IMR-90 (cell line): ENCODE results near the gene MAP7D1. TPM values are rescaled to one million over a fixed set of nuclear protein-coding genes. Genes with fewer than 3 reads are reported as not detected.
A peak's percentile ranks its signal among the peaks of the same experiment; 100 is the strongest.

Experiments used
- ATAC-seq: fragments of 200-7000 bp; cut with Tn5 transposase; 2 replicates; pipeline ENCODE4 v1.9.1; 2020; ENCODE audit warnings: low read depth, mild to moderate bottlenecking, moderate library complexity
- BruUV-seq: library from RNA; stranded (reverse); fragments of 400-500 nt; replicated peaks from 2 replicates; lab custom pipeline; 2021; lab: Mats Ljungman, UMichigan
- CTCF ChIA-PET: fragments of 300-600 bp; formaldehyde crosslinking; extraction: SDS; loops from one replicate; lab custom pipeline; 2021; ENCODE audit warnings: antibody characterized with exemption; lab: Yijun Ruan, JAX
- POLR2A ChIA-PET: fragments of 300-600 bp; sonication (Branson Sonifier 250); formaldehyde crosslinking; loops from one replicate; lab custom pipeline; 2022; ENCODE audit warnings: antibody characterized with exemption; ENCODE audit not compliant: unreplicated experiment; lab: Charles Lee
- DNase-seq: peaks from one replicate; pipeline ENCODE4 v3.0.0; 2013
- H2AFZ ChIP-seq: replicated peaks from 2 replicates; pipeline ENCODE3; 2013; ENCODE audit warnings: low read length, mild to moderate bottlenecking; ENCODE audit not compliant: poor library complexity
- H2AK5ac ChIP-seq: 2 replicates; pipeline ENCODE4 v1.6.1; 2013; ENCODE audit warnings: low read depth, low read length, inconsistent platforms
- H2AK9ac ChIP-seq: replicated peaks from 2 replicates; pipeline ENCODE3; 2013; ENCODE audit warnings: mild to moderate bottlenecking, low read depth, low read length, moderate library complexity; ENCODE audit not compliant: poor library complexity
- H2BK120ac ChIP-seq: 2 replicates; pipeline ENCODE4 v1.6.1; 2013; ENCODE audit warnings: low read depth, low read length, inconsistent platforms
- H2BK15ac ChIP-seq: 3 replicates; pipeline ENCODE4 v1.6.1; 2013; ENCODE audit warnings: low read depth, low read length, inconsistent platforms
- H2BK20ac ChIP-seq: 2 replicates; pipeline ENCODE4 v1.6.1; 2013; ENCODE audit warnings: low read depth, mild to moderate bottlenecking, inconsistent platforms, low read length, moderate library complexity
- H2BK5ac ChIP-seq: 2 replicates; pipeline ENCODE4 v1.6.1; 2013; ENCODE audit warnings: mild to moderate bottlenecking, low read depth, low read length, inconsistent platforms; ENCODE audit not compliant: poor library complexity, severe bottlenecking
- H3K14ac ChIP-seq: replicated peaks from 2 replicates; pipeline ENCODE4 v1.6.1; 2013; ENCODE audit warnings: low read depth, low read length, inconsistent platforms
- H3K18ac ChIP-seq: 2 replicates; pipeline ENCODE4 v1.6.1; 2013; ENCODE audit warnings: low read depth, low read length, control low read depth
- H3K23ac ChIP-seq: 2 replicates; pipeline ENCODE4 v1.6.1; 2013; ENCODE audit warnings: low read depth, low read length, inconsistent platforms
- H3K27ac ChIP-seq: 2 replicates; pipeline ENCODE4 v1.5.1; 2013; ENCODE audit warnings: mild to moderate bottlenecking, control low read depth, low read length; ENCODE audit not compliant: insufficient read depth
- H3K27me3 ChIP-seq: 2 replicates; pipeline ENCODE4 v1.6.1; 2013; ENCODE audit warnings: low read length; ENCODE audit not compliant: control insufficient read depth, insufficient read depth
- H3K36me3 ChIP-seq: 2 replicates; pipeline ENCODE4 v1.6.1; 2013; ENCODE audit warnings: low read length, mixed read lengths; ENCODE audit not compliant: control insufficient read depth, insufficient read depth
- H3K4ac ChIP-seq: 2 replicates; pipeline ENCODE4 v1.6.1; 2013; ENCODE audit warnings: low read depth, low read length, inconsistent platforms
- H3K4me1 ChIP-seq: 2 replicates; pipeline ENCODE4 v1.6.1; 2013; ENCODE audit warnings: low read length, mixed read lengths; ENCODE audit not compliant: control insufficient read depth, insufficient read depth
- H3K4me2 ChIP-seq: 2 replicates; pipeline ENCODE4 v1.6.1; 2013; ENCODE audit warnings: low read depth, mild to moderate bottlenecking, control low read depth, low read length, moderate library complexity
- H3K4me3 ChIP-seq: 2 replicates; pipeline ENCODE4 v1.5.1; 2013; ENCODE audit warnings: low read depth, mild to moderate bottlenecking, control low read depth, low read length, moderate library complexity; ENCODE audit not compliant: insufficient read depth
- H3K56ac ChIP-seq: 2 replicates; pipeline ENCODE4 v1.6.1; 2013; ENCODE audit warnings: low read length, inconsistent platforms; ENCODE audit not compliant: insufficient read depth; ENCODE audit errors: extremely low read depth
- H3K79me1 ChIP-seq, 2 experiments: 2 replicates each; pipeline ENCODE4 v1.6.1; 2013; ENCODE audit warnings: low read length in 2 of 2, inconsistent platforms in 1 of 2, low read depth in 1 of 2
- H3K9ac ChIP-seq: 2 replicates; pipeline ENCODE4 v1.6.1; 2013; ENCODE audit warnings: low read depth, low read length, control low read depth
- H3K9me1 ChIP-seq: 2 replicates; pipeline ENCODE4 v1.6.1; 2013; ENCODE audit warnings: low read length, inconsistent platforms; ENCODE audit not compliant: insufficient read depth
- H3K9me3 ChIP-seq: 2 replicates; pipeline ENCODE4 v1.6.1; 2013; ENCODE audit warnings: low read length; ENCODE audit not compliant: control insufficient read depth, insufficient read depth
- H4K20me1 ChIP-seq: 2 replicates; pipeline ENCODE4 v1.6.1; 2013; ENCODE audit warnings: low read length, inconsistent platforms; ENCODE audit not compliant: insufficient read depth
- H4K5ac ChIP-seq: 2 replicates; pipeline ENCODE4 v1.6.1; 2013; ENCODE audit warnings: mild to moderate bottlenecking, low read depth, low read length, control low read depth
- H4K8ac ChIP-seq, 2 experiments: 2 replicates each; pipeline ENCODE4 v1.6.1; 2013; ENCODE audit warnings: low read depth in 2 of 2, low read length in 2 of 2, control low read depth in 1 of 2, inconsistent platforms in 1 of 2
- H4K91ac ChIP-seq: 2 replicates; pipeline ENCODE4 v1.6.1; 2013; ENCODE audit warnings: low read depth, low read length, inconsistent platforms; ENCODE audit not compliant: insufficient read depth
- BHLHE40 ChIP-seq: fragments of 150-350 bp; IDR thresholded peaks from 2 replicates; pipeline ENCODE4 v1.6.1; 2016; ENCODE audit warnings: mild to moderate bottlenecking, low read depth, low read length
- CEBPB ChIP-seq: IDR thresholded peaks from 2 replicates; pipeline ENCODE4 v1.6.1; 2012; ENCODE audit warnings: low read depth, low read length, improper control_type of control experiment
- CHD1 ChIP-seq: IDR thresholded peaks from 2 replicates; pipeline ENCODE4 v1.6.1; 2012; ENCODE audit warnings: low read depth, low read length, improper control_type of control experiment
- CTCF ChIP-seq: conservative IDR thresholded peaks from 2 replicates; pipeline ENCODE4 v1.5.1; 2012; ENCODE audit warnings: mild to moderate bottlenecking, low read depth, low read length, improper control_type of control experiment
- ELK1 ChIP-seq: fragments of 150-350 bp; IDR thresholded peaks from 2 replicates; pipeline ENCODE4 v1.6.1; 2016; ENCODE audit warnings: low read depth, mild to moderate bottlenecking, low read length, moderate library complexity, borderline replicate concordance
- FOS ChIP-seq: fragments of 150-350 bp; IDR thresholded peaks from 2 replicates; pipeline ENCODE4 v1.6.1; 2016; ENCODE audit warnings: low read depth, low read length
- MXI1 ChIP-seq: IDR thresholded peaks from 2 replicates; pipeline ENCODE4 v1.6.1; 2012; ENCODE audit warnings: low read depth, mild to moderate bottlenecking, low read length, moderate library complexity, borderline replicate concordance
- NFE2L2 ChIP-seq: fragments of 150-350 bp; IDR thresholded peaks from 2 replicates; pipeline ENCODE4 v1.6.1; 2016; ENCODE audit warnings: low read depth, mild to moderate bottlenecking, low read length
- POLR2A ChIP-seq: IDR thresholded peaks from 2 replicates; pipeline ENCODE4 v1.6.1; 2012; ENCODE audit warnings: mild to moderate bottlenecking, low read depth, low read length
- RAD21 ChIP-seq: IDR thresholded peaks from 2 replicates; pipeline ENCODE4 v1.6.1; 2012; ENCODE audit warnings: low read length, improper control_type of control experiment
- RCOR1 ChIP-seq: IDR thresholded peaks from 2 replicates; pipeline ENCODE4 v1.6.1; 2012; ENCODE audit warnings: mild to moderate bottlenecking, low read length, improper control_type of control experiment; ENCODE audit not compliant: insufficient replicate concordance
- RFX5 ChIP-seq: IDR thresholded peaks from 2 replicates; pipeline ENCODE4 v1.8.0; 2012; ENCODE audit warnings: low read depth, mild to moderate bottlenecking, low read length, moderate library complexity
- SMC3 ChIP-seq: fragments of 150-350 bp; IDR thresholded peaks from 2 replicates; pipeline ENCODE4 v1.6.1; 2016; ENCODE audit warnings: low read depth, mild to moderate bottlenecking, antibody characterized with exemption, low read length, moderate library complexity
- USF2 ChIP-seq: fragments of 150-350 bp; IDR thresholded peaks from 2 replicates; pipeline ENCODE4 v1.6.1; 2017; ENCODE audit warnings: mild to moderate bottlenecking, antibody characterized with exemption, low read length, low read depth
- WGBS, 2 experiments: methylation state at CpG; one replicate each; pipeline versions ENCODE4 v1.1.5 to v1.1.7; 2013; ENCODE audit warnings: missing lambda C conversion rate in 2 of 2; ENCODE audit not compliant: insufficient read length in 1 of 2; ENCODE audit errors: extremely low coverage in 2 of 2; 5-methylcytosine and 5-hydroxymethylcytosine counted together
- dilution Hi-C: fragments of 300-500 bp; cut with HindIII; formaldehyde crosslinking; loops from one replicate; pipeline ENCODE4 v1.14.3; 2018; ENCODE audit warnings: low sequenced_read_pairs; ENCODE audit not compliant: unreplicated experiment
- in situ Hi-C: fragments of 300-500 bp; cut with MboI; formaldehyde crosslinking; loops from 3 replicates; pipeline ENCODE4 v1.14.3; 2019; ENCODE audit warnings: low sequenced_read_pairs, inconsistent platforms, mixed read lengths
- intact Hi-C: fragments of 100-400 bp; cut with micrococcal nuclease; formaldehyde crosslinking; loops from 2 replicates; pipeline ENCODE4 v1.10.0; 2022
- polyA plus RNA-seq, 3 experiments: library from polyadenylated mRNA; depleted of rRNA; stranded (reverse); fragments of >200 nt; gene quantifications; 2 replicates each; pipeline ENCODE4 v1.2.3, GENCODE V29; 2012; ENCODE audit warnings: low replicate concordance in 1 of 3
- total RNA-seq: library from RNA; depleted of rRNA; stranded (reverse); fragments of >200 nt; gene quantifications from 2 replicates; pipeline ENCODE4 v1.2.3, GENCODE V29; 2012

Gene MAP7D1
- total and polyA plus RNA-seq, 2 of the 4 experiments (the other 2 are of a cell fraction): 32.3 to 81.9 TPM

GRCh38 chr1:36151134-36151844, 4.7 kb upstream of the MAP7D1 start:
- H3K4me1 ChIP-seq: peaks cover 22% of the 10 kb centered on the region
- POLR2A ChIA-PET: interaction anchor here (1.1 kb wide), 1 partner anchor 268 kb away, joined by 4 read pairs; no protein-coding TSS in a partner anchor
- H2AK5ac ChIP-seq: peak overlapping the region; percentile 97
- H2BK20ac ChIP-seq: peak overlapping the region; percentile 85
- peak overlapping the region; percentile 17 to 92; a peak in 3 of 4 replicates for H4K8ac ChIP-seq
- peaks cover 4% of the 10 kb centered on the region; the same call in 1 of the 2 replicates for H4K20me1 ChIP-seq
- H3K14ac ChIP-seq: peak overlapping the region; percentile 91
- peak overlapping the region; percentile 91 for H2AFZ ChIP-seq
- CTCF ChIA-PET: interaction anchor here (1.3 kb wide), 1 partner anchor 65 kb away, joined by 3 read pairs; no protein-coding TSS in a partner anchor
- no peak overlapping the region for H3K4me3 ChIP-seq
- peak overlapping the region; percentile 88 for H2BK120ac ChIP-seq
- ATAC-seq (no peak), DNase-seq (no peak)
- peak overlapping the region; percentile 58; the same call in 1 of the 2 replicates for H3K56ac ChIP-seq
- H2AK9ac ChIP-seq: peak overlapping the region; percentile 93
- intact Hi-C loops: no loop called here
- H2BK15ac ChIP-seq: peak overlapping the region; percentile 74; the same call in 2 of the 3 replicates
- H3K79me1 ChIP-seq: peaks cover 12 to 53% of the 10 kb centered on the region in 2 experiments; a peak in 3 of 4 replicates
- peak overlapping the region; percentile 74 for H4K5ac ChIP-seq
- in situ Hi-C loops: loop anchor here (5.0 kb wide), 1 partner anchor 136 kb away; no protein-coding TSS in a partner anchor
- H2BK5ac ChIP-seq: peak overlapping the region; percentile 83
- H3K27me3 ChIP-seq: no peaks in the 10 kb centered on the region
- peak overlapping the region; percentile 81 for H3K27ac ChIP-seq
- peak overlapping the region; percentile 58 for H3K9ac ChIP-seq
- BruUV-seq: no TSS peak
- peak overlapping the region; percentile 95 for H3K4ac ChIP-seq
- no peaks in the 10 kb centered on the region for H3K9me3 ChIP-seq
- WGBS, 2 experiments: no CpG with 5 or more reads among the region's 1 CpG
- peak overlapping the region; percentile 81 for H4K91ac ChIP-seq
- H3K23ac ChIP-seq: peak overlapping the region; percentile 83; the same call in 1 of the 2 replicates
- peaks cover 20% of the 10 kb centered on the region for H3K9me1 ChIP-seq
- H3K4me2 ChIP-seq: peak overlapping the region; percentile 43
- no peaks in the 10 kb centered on the region for H3K36me3 ChIP-seq
- dilution Hi-C loops: no loop called here
- peak overlapping the region; percentile 59 for H3K18ac ChIP-seq
- TF ChIP-seq RAD21 (no peak), POLR2A (no peak), USF2 (no peak), CTCF (no peak; the same call in 1 of the 2 replicates), NFE2L2 (no peak), FOS (no peak), ELK1 (no peak), CHD1 (no peak), MXI1 (no peak), SMC3 (no peak), RCOR1 (no peak), CEBPB (no peak), RFX5 (no peak), BHLHE40 (no peak)
